Kidney (tissue), 14 donors: ENCODE results near the gene TMEM134. TPM values are rescaled to one million over a fixed set of nuclear protein-coding genes. Genes with fewer than 3 reads are reported as not detected.

Experiments
- DNase-seq, 5 donors: peaks; one replicate each; pipeline ENCODE4 v3.0.0-alpha.2; 2013 to 2020
- FAIRE-seq: peaks from 2 replicates; lab custom pipeline; 2012; peaks lifted over from hg19 to GRCh38; lab: Jason Lieb, UNC
- H3K27ac ChIP-seq, 2 donors: one replicate each; pipeline ENCODE4 v1.7.0; 2013; ENCODE audit warnings: low read depth in 2 of 2, low read length in 2 of 2, inconsistent platforms in 1 of 2
- H3K27me3 ChIP-seq: one replicate; pipeline ENCODE4 v1.7.1; 2013; ENCODE audit warnings: low read length, inconsistent platforms; ENCODE audit not compliant: control insufficient read depth, insufficient read depth
- H3K36me3 ChIP-seq, 3 donors: one replicate each; pipeline versions ENCODE4 v1.7.0 to v1.7.1; 2013; ENCODE audit warnings: low read length in 3 of 3, control low read depth in 1 of 3, inconsistent platforms in 1 of 3; ENCODE audit not compliant: insufficient read depth in 3 of 3, control insufficient read depth in 2 of 3
- H3K4me1 ChIP-seq, 3 donors: one replicate each; pipeline versions ENCODE4 v1.7.0 to v1.7.1; 2013; ENCODE audit warnings: low read length in 3 of 3, inconsistent platforms in 1 of 3, low read depth in 1 of 3; ENCODE audit not compliant: control insufficient read depth in 2 of 3, insufficient read depth in 2 of 3
- H3K4me3 ChIP-seq, 3 donors: one replicate each; pipeline versions ENCODE4 v1.7.0 to v1.8.1; 2013; ENCODE audit warnings: low read length in 3 of 3, control low read depth in 1 of 3, inconsistent platforms in 1 of 3
- H3K9ac ChIP-seq, 3 donors: one replicate each; pipeline versions ENCODE4 v1.7.0 to v1.7.1; 2013; ENCODE audit warnings: low read length in 3 of 3, control low read depth in 1 of 3, inconsistent platforms in 1 of 3
- H3K9me3 ChIP-seq, 3 donors: one replicate each; pipeline versions ENCODE4 v1.7.0 to v1.7.1; 2013; ENCODE audit warnings: low read length in 3 of 3, control low read depth in 1 of 3, inconsistent platforms in 1 of 3; ENCODE audit not compliant: control insufficient read depth in 2 of 3, insufficient read depth in 1 of 3
- intact Hi-C: fragments of 100-400 bp; cut with DNase I; formaldehyde crosslinking; loops from one replicate; pipeline ENCODE4 v1.11.1; 2022
- polyA plus RNA-seq: library from polyadenylated mRNA; stranded (reverse); fragments of 350-450 nt; fragmentation: Illumina TruSeq; extraction: RNeasy Lipid Tissue Mini Kit (QIAGEN cat#74804); gene quantifications from one replicate; pipeline ENCODE4 v1.2.3, GENCODE V29; 2014; ENCODE audit warnings: low read depth, low replicate concordance; ENCODE audit not compliant: insufficient read depth
- total RNA-seq: library from RNA; stranded (reverse); fragmentation: NEBNext Ultra II Directional; extraction: Animal tissue kit (Norgen Biotek cat#: 25700); gene quantifications from one replicate; pipeline ENCODE4 v1.2.1, GENCODE V29; 2021
- TF ChIP-seq, protein P1 (sequence below): IDR thresholded peaks from 3 replicates; pipeline ENCODE4 v1.5.1; 2012; ENCODE audit warnings: mild to moderate bottlenecking, moderate library complexity, borderline replicate concordance; ENCODE audit not compliant: insufficient read depth; ENCODE audit errors: extremely low read depth
- donor health status: control.
- donor health status: control.
- donor health status: control.
- donor health status: control.
- donor health status: control.
- donor health status: DM: yes; HTN: yes; CAD: no.
- donor health status: Normal renal cell carcinoma (clear cell type).

TMEM134 gene
- total and polyA plus RNA-seq, 2 donors from 2014 or later, result 65.5 to 127 TPM

DNA sequence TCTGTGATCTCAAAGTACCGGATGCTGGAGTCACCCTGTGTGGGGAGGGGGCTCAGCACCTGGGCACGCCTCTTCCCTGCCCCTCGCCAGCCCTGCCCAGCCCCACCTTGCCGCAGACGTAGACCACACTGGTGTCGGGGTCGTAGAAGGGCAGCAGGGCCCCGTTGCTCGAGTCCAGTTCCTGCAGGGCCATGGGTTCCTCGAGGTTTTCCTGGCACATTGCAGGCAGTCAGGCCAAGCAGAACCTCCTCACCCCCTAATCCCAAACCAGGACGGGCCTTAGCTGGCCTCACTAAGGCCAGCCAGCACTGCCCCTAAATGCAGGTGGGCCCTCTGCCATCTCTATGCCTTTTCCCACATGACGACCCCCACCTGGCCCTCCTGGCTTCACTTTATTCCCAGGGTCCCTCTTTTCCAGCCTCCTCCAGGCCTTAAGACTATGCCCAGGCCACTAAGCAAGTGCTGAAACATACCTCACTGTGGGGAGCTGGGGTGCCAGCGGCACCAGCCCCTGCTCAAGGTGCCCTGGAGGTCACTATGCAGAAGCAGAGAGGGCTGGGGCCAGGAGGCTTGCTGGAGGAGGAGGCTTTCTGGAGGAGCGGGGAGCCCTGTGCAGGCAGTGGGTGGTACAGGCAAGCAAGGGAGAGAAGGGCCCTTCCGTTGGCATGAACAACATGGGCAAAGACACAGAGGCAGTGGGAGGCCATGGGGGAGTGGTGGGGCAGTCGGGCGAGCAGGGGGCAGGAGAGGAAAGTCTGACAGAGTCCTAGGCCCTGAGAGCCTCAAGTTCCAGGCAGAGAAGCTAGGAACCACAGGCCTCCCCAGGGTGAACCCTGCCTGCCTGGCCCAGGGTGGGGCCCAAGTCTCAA lies 28.6 kb downstream of the TMEM134 start:
- H3K4me1 ChIP-seq, result peaks cover 0 to 16% (median 0%) of the 10 kb centered on the region in 3 donors
- H3K9me3 ChIP-seq, result no peaks in the 10 kb centered on the region
- DNase-seq (no peak), FAIRE-seq (no peak)
- H3K36me3 ChIP-seq, result peaks cover 0 to 4% (median 0%) of the 10 kb centered on the region in 3 donors
- TF ChIP-seq, protein P1, sequence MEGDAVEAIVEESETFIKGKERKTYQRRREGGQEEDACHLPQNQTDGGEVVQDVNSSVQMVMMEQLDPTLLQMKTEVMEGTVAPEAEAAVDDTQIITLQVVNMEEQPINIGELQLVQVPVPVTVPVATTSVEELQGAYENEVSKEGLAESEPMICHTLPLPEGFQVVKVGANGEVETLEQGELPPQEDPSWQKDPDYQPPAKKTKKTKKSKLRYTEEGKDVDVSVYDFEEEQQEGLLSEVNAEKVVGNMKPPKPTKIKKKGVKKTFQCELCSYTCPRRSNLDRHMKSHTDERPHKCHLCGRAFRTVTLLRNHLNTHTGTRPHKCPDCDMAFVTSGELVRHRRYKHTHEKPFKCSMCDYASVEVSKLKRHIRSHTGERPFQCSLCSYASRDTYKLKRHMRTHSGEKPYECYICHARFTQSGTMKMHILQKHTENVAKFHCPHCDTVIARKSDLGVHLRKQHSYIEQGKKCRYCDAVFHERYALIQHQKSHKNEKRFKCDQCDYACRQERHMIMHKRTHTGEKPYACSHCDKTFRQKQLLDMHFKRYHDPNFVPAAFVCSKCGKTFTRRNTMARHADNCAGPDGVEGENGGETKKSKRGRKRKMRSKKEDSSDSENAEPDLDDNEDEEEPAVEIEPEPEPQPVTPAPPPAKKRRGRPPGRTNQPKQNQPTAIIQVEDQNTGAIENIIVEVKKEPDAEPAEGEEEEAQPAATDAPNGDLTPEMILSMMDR, result no peak
- intact Hi-C loops, result no loop called here
- H3K4me3 ChIP-seq, result no peak overlapping the region
- no peaks in the 10 kb centered on the region for H3K27me3 ChIP-seq
- H3K9ac ChIP-seq, result no peak overlapping the region
- no peak overlapping the region for H3K27ac ChIP-seq

DNA sequence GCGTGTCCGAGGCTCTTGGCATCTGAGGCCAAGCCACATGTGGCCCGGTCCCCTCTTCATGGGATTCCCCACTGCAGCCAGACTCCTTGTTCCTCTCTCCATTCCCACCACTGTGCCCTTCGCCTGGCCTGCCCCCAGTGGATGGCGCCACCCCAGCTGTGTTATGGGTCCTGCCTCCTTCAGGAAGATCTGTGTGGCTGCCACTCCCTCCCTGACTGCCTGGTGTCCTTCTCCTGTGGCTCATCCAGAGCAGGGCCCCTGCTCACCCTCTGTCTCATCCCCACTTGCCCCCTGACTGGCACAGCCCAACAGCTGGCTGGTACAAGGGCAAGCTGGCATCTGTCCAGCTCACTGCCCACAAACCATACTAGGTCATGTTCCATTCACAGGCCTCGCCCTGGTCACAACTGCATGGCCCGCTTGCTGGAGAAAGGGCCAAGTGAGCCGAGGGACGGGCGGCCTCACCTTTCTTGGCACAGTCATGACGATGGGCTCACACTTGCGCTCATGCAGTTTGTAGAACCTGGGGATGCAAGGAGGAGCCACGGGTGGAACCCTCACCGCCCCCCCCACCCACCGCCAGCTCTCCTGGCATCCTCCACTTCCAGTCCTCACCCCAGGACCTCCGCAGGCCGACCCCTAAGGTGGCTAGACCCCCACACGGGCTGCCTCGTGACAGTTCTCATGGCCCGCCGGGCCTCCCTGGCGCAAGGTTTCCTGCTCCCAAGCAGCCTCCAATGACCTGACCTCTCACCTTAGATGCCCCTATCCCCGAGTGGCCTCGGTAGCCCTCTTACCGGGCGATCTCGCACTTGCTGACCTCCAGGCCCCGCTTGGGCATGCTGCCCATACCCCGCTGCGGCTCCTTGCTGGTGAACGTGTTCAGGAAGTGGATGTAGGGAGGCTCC lies 29.5 kb downstream of the TMEM134 start:
- DNase-seq, result peak in 1 of 5 donors; percentile 86
- Histone ChIP-seq H3K4me3 (no peak overlapping the region), H3K9me3 (no peaks in the 10 kb centered on the region), H3K36me3 (peaks cover 0 to 4% (median 0%) of the 10 kb centered on the region in 3 donors), H3K4me1 (peaks cover 0 to 14% (median 0%) of the 10 kb centered on the region in 3 donors), H3K27me3 (no peaks in the 10 kb centered on the region), H3K27ac (no peak overlapping the region), H3K9ac (no peak overlapping the region)
- intact Hi-C loops, result no loop called here
- TF ChIP-seq, protein P1, result no peak
- FAIRE-seq, result no peak

DNA sequence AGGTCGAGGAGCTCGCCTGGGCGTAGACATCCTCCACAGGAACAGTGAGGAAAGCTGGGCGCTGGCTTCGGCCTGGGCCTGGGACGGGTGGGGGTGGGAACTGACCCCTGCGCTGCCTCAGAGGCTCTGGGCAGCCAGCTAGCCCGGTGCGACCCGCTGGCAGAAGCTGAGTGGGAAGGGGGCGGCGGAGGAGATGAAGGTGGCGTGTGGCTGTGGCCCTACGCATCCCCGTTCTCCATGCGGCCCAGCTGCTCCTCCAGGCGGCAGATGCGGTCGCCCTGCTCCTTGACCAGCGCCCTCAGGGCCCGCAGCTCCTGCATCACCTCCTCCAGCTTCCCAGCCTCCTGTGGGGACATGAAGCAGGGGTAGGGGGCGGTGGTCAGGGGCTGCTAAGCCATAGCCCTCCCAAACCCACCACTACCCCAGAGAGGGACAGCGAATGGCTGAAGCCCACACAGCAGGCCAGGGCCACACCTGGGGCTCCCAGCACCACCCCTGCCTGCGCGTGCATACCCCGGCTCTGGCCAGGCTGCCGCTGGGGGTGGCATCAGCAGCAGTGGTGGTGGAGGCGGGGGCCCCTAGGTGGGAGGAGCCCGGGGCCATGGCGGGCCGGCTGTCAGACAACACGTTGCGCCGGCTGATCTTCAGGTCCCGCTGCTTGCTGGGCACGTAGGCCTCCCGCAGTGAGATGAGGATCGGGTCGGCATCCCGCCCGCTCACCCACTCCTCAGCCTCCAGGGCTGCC lies 30.7 kb downstream of the TMEM134 start:
- H3K27me3 ChIP-seq, result no peaks in the 10 kb centered on the region
- no peaks in the 10 kb centered on the region for H3K9me3 ChIP-seq
- DNase-seq (peak in 2 of 5 donors; percentile 48 to 91), FAIRE-seq (no peak)
- H3K4me3 ChIP-seq, result no peak overlapping the region
- peaks cover 0 to 6% (median 2%) of the 10 kb centered on the region in 3 donors for H3K36me3 ChIP-seq
- TF ChIP-seq, protein P1, result no peak
- H3K9ac ChIP-seq, result no peak overlapping the region
- intact Hi-C loops, result no loop called here
- peaks cover 0 to 14% (median 0%) of the 10 kb centered on the region in 3 donors for H3K4me1 ChIP-seq
- H3K27ac ChIP-seq, result no peak overlapping the region
